ENCODE measurements around the gene SMOC2.

SMOC2 gene

GRCh38 chr6:168440520-168441433 lies at the start of gene SMOC2:
TSS of gene SMOC2 (plus strand) at chr6:168441184. CDS start at chr6:168441371, 187 bp downstream.
- TF ChIP-seq RAD21 (IDR thresholded peaks at IDR 0.05; ENCODE audit: low read depth) (no peak), MAX (IDR thresholded peaks at IDR 0.05) (peak; percentile 46; the same call in 1 of the 2 replicates)

GRCh38 chr6:168393126-168393870 lies 47.7 kb upstream of the SMOC2 start:
- TF ChIP-seq TCF12 (IDR thresholded peaks at IDR 0.05; ENCODE audit: low read depth): no peak
- peak; percentile 23; the same call in 1 of the 2 replicates for TF ChIP-seq TEAD4 (IDR thresholded peaks at IDR 0.05)

- TF ChIP-seq RAD21 (IDR thresholded peaks at IDR 0.05; ENCODE audit: low read depth) (no peak), YY1 (IDR thresholded peaks at IDR 0.05; ENCODE audit: low read depth) (no peak), TEAD4 (IDR thresholded peaks at IDR 0.05) (no peak), FOXM1 (IDR thresholded peaks at IDR 0.05; ENCODE audit: borderline replicate concordance, low read depth) (no peak)
These were observed 46.4 kb upstream of the SMOC2 start for GRCh38 chr6:168394606-168395005.

GRCh38 chr6:168395983-168396382 lies 45.0 kb upstream of the SMOC2 start:
- TF ChIP-seq TCF12 (IDR thresholded peaks at IDR 0.05; ENCODE audit: low read depth) (no peak), USF1 (IDR thresholded peaks at IDR 0.05) (no peak)

GRCh38 chr6:168396561-168396960 lies 44.4 kb upstream of the SMOC2 start:
- TF ChIP-seq MAX (IDR thresholded peaks at IDR 0.05) (no peak), RAD21 (IDR thresholded peaks at IDR 0.05; ENCODE audit: low read depth) (no peak), REST (IDR thresholded peaks at IDR 0.05; ENCODE audit: low read depth) (no peak), EGR1 (IDR thresholded peaks at IDR 0.05) (no peak), CEBPB (IDR thresholded peaks at IDR 0.05) (no peak), NFIC (IDR thresholded peaks at IDR 0.05) (no peak), YY1 (IDR thresholded peaks at IDR 0.05; ENCODE audit: low read depth) (no peak), TAF1 (IDR thresholded peaks at IDR 0.05; ENCODE audit: low read depth) (no peak), EP300 (IDR thresholded peaks at IDR 0.05; ENCODE audit: borderline replicate concordance) (no peak), TEAD4 (IDR thresholded peaks at IDR 0.05) (no peak), CREB1 (IDR thresholded peaks at IDR 0.05; ENCODE audit: low read depth) (no peak), FOXM1 (IDR thresholded peaks at IDR 0.05; ENCODE audit: borderline replicate concordance, low read depth) (no peak), ZBTB7A (IDR thresholded peaks at IDR 0.05; ENCODE audit: low read depth) (no peak), TCF12 (IDR thresholded peaks at IDR 0.05; ENCODE audit: low read depth) (no peak), USF1 (IDR thresholded peaks at IDR 0.05) (no peak)

GRCh38 chr6:168397012-168397411 lies 44.0 kb upstream of the SMOC2 start:
- no peak for TF ChIP-seq EGR1 (IDR thresholded peaks at IDR 0.05)
- TF ChIP-seq TEAD4 (IDR thresholded peaks at IDR 0.05): no peak
- no peak for TF ChIP-seq TAF1 (IDR thresholded peaks at IDR 0.05; ENCODE audit: low read depth)
- TF ChIP-seq MAX (IDR thresholded peaks at IDR 0.05): no peak
- TF ChIP-seq USF1 (IDR thresholded peaks at IDR 0.05): no peak
- no peak for TF ChIP-seq NFIC (IDR thresholded peaks at IDR 0.05)
- TF ChIP-seq CEBPB (IDR thresholded peaks at IDR 0.05): no peak
- TF ChIP-seq REST (IDR thresholded peaks at IDR 0.05; ENCODE audit: low read depth): no peak
- TF ChIP-seq YY1 (IDR thresholded peaks at IDR 0.05; ENCODE audit: low read depth): no peak
- TF ChIP-seq FOXM1 (IDR thresholded peaks at IDR 0.05; ENCODE audit: borderline replicate concordance, low read depth): no peak
- no peak for TF ChIP-seq ZBTB7A (IDR thresholded peaks at IDR 0.05; ENCODE audit: low read depth)
- no peak for TF ChIP-seq RAD21 (IDR thresholded peaks at IDR 0.05; ENCODE audit: low read depth)
- no peak for TF ChIP-seq TCF12 (IDR thresholded peaks at IDR 0.05; ENCODE audit: low read depth)
- TF ChIP-seq EP300 (IDR thresholded peaks at IDR 0.05; ENCODE audit: borderline replicate concordance): no peak
- no peak for TF ChIP-seq CREB1 (IDR thresholded peaks at IDR 0.05; ENCODE audit: low read depth)
